GM10248 (cell line): ENCODE data around the gene TTLL5.

Experiments
- CTCF ChIA-PET: fragments of 300-600 bp; sonication (Branson Sonifier 250); formaldehyde crosslinking; extraction: SDS; loops from one replicate; lab custom pipeline; 2021; ENCODE audit warnings: antibody characterized with exemption; lab: Yijun Ruan, JAX
- POLR2A ChIA-PET: fragments of 350-650 bp; sonication (Branson Sonifier 250); formaldehyde crosslinking; extraction: SDS; loops from one replicate; lab custom pipeline; 2020; ENCODE audit warnings: antibody characterized with exemption; lab: Yijun Ruan, JAX
- DNase-seq: peaks from one replicate; pipeline ENCODE4 v3.0.0; 2012; ENCODE audit errors: extremely low spot score
- CTCF ChIP-seq: IDR thresholded peaks from 2 replicates; pipeline ENCODE4 v1.5.1; 2012; ENCODE audit warnings: mild to moderate bottlenecking, low read depth; ENCODE audit errors: extremely low read depth, missing control alignments, control extremely low read depth

Gene TTLL5

GRCh38 chr14:75941030-75941429, 280.0 kb downstream of the TTLL5 start:
- TF ChIP-seq CTCF = no peak
- CTCF ChIA-PET = interaction anchor here (4.5 kb wide), 1 partner anchor 34 kb away, joined by 27 read pairs; no protein-coding TSS in a partner anchor
- DNase-seq = no peak
- POLR2A ChIA-PET = no interaction called here

DNA sequence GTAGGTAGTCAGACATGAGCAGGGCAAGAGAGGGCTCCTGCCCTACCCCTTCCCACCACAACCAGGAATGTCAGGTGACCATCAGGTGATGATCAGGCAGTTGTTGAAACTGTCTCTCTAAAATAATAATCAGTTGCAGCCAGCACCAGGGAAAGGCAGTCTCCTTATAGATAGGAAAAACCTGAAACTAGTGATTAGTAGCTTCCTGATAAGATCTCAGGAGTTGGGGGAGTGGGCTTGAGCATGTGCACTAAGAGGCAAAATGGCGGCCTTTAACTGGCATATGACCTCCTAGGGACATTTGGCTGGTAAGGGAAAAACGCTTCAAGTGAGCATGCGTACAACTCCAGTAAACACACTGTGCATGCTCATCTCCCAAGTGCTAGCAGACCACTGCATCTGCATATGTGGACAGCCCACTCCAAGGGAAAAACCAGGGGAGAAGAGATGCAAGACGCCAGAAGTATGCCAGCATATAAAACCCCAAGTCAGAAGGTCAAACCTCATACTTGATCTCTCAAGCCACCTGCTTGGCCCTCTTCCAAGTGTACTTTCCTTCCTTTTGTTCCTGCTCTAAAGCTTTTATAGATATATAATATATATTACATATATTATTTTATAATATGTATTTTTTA, 283.7 kb downstream of the TTLL5 start:
- no peak for TF ChIP-seq CTCF
- CTCF ChIA-PET = interaction anchor here (1.0 to 1.6 kb wide), 3 partner anchors 10 to 38 kb away, joined by 3 to 4 read pairs (median 3); no protein-coding TSS in a partner anchor
- POLR2A ChIA-PET = no interaction called here
- no peak for DNase-seq

- CTCF ChIA-PET = interaction anchor here (1.2 kb wide), 1 partner anchor 40 kb away, joined by 4 read pairs; no protein-coding TSS in a partner anchor
- no peak for TF ChIP-seq CTCF
- POLR2A ChIA-PET = no interaction called here
- no peak for DNase-seq
Observed at GRCh38 chr14:75946785-75947184, 285.7 kb downstream of the TTLL5 start.

DNA sequence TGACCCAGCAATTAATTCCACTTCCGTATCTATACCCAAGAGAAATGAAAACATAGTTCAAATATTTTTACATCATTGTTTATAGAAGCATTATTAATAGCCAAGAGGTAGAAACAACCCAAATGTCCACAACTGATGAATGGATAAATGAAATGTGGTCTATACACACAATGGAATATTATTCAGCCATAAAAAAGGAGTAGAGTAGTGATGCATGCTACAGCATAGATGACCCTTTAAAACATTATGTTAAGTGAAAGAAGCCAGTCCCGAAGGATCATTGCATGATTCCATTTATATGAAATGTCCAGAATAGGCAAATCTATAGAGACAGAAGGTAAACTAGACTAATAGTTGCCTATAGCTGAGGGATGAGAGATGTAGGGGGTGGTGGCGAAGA, 291.4 kb downstream of the TTLL5 start:
- no peak for TF ChIP-seq CTCF
- ChIA-PET CTCF (interaction anchor here (0.9 kb wide), 1 partner anchor 30 kb away, joined by 3 read pairs; no protein-coding TSS in a partner anchor), POLR2A (no interaction called here)
- DNase-seq = no peak

GRCh38 chr14:75959031-75959430, 298.0 kb downstream of the TTLL5 start:
- ChIA-PET CTCF (interaction anchor here (1.5 to 2.1 kb wide), 4 partner anchors 17 to 250 kb away, joined by 3 to 8 read pairs (median 5); partner anchors contain the start of gene TGFB3), POLR2A (no interaction called here)
- TF ChIP-seq CTCF = no peak
- no peak for DNase-seq

- ChIA-PET POLR2A (no interaction called here), CTCF (interaction anchor here (0.8 to 4.2 kb wide), 7 partner anchors 14 to 251 kb away, joined by 3 to 18 read pairs (median 5); partner anchors contain the start of gene TGFB3)
- TF ChIP-seq CTCF = no peak
- DNase-seq = peak; percentile 65
Observed at GRCh38 chr14:75960231-75960630, 299.2 kb downstream of the TTLL5 start.
